Panc1 (cell line): ENCODE measurements around the gene GATA6.

Experiments used
- POLR2AphosphoS5 ChIP-seq: IDR thresholded peaks from 2 replicates; pipeline ENCODE4 v1.6.1; 2012; ENCODE audit warnings: mild to moderate bottlenecking, low read depth, low read length, moderate library complexity
- TF ChIP-seq, protein P1 (sequence below): fragments of 450-650 bp; IDR thresholded peaks from 2 replicates; pipeline ENCODE4 v1.5.1; 2017; ENCODE audit warnings: mild to moderate bottlenecking
- TF ChIP-seq, protein P2 (sequence below), 2 experiments: IDR thresholded peaks; 2 replicates each; pipeline ENCODE4 v1.6.1; 2011 to 2012; ENCODE audit warnings: low read depth in 2 of 2, control low read depth in 1 of 2, low read length in 1 of 2, mild to moderate bottlenecking in 1 of 2, moderate library complexity in 1 of 2; ENCODE audit not compliant: insufficient read depth in 1 of 2

DNA sequence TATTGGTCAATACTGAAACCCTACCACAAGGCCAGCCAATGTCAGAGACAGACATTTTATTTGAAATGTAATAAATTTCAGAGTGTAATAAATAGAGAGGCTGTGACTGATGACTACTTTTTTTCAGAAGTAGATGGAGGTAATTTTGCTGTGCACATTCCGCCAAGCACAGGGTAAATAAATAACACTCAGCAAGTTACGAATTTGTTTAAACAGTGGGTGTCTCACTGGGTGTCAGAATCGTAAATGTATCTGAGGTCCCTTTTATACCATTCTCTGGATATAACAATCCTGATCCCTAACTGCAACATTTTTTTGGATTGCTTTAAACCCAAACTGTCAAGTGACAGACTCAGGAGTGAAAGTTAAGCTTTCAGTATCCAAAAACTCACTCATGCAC lies 74.1 kb downstream of the GATA6 start:
- TF ChIP-seq, protein P1, sequence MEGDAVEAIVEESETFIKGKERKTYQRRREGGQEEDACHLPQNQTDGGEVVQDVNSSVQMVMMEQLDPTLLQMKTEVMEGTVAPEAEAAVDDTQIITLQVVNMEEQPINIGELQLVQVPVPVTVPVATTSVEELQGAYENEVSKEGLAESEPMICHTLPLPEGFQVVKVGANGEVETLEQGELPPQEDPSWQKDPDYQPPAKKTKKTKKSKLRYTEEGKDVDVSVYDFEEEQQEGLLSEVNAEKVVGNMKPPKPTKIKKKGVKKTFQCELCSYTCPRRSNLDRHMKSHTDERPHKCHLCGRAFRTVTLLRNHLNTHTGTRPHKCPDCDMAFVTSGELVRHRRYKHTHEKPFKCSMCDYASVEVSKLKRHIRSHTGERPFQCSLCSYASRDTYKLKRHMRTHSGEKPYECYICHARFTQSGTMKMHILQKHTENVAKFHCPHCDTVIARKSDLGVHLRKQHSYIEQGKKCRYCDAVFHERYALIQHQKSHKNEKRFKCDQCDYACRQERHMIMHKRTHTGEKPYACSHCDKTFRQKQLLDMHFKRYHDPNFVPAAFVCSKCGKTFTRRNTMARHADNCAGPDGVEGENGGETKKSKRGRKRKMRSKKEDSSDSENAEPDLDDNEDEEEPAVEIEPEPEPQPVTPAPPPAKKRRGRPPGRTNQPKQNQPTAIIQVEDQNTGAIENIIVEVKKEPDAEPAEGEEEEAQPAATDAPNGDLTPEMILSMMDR = no peak
- no peak for TF ChIP-seq POLR2AphosphoS5
- TF ChIP-seq, protein P2, sequence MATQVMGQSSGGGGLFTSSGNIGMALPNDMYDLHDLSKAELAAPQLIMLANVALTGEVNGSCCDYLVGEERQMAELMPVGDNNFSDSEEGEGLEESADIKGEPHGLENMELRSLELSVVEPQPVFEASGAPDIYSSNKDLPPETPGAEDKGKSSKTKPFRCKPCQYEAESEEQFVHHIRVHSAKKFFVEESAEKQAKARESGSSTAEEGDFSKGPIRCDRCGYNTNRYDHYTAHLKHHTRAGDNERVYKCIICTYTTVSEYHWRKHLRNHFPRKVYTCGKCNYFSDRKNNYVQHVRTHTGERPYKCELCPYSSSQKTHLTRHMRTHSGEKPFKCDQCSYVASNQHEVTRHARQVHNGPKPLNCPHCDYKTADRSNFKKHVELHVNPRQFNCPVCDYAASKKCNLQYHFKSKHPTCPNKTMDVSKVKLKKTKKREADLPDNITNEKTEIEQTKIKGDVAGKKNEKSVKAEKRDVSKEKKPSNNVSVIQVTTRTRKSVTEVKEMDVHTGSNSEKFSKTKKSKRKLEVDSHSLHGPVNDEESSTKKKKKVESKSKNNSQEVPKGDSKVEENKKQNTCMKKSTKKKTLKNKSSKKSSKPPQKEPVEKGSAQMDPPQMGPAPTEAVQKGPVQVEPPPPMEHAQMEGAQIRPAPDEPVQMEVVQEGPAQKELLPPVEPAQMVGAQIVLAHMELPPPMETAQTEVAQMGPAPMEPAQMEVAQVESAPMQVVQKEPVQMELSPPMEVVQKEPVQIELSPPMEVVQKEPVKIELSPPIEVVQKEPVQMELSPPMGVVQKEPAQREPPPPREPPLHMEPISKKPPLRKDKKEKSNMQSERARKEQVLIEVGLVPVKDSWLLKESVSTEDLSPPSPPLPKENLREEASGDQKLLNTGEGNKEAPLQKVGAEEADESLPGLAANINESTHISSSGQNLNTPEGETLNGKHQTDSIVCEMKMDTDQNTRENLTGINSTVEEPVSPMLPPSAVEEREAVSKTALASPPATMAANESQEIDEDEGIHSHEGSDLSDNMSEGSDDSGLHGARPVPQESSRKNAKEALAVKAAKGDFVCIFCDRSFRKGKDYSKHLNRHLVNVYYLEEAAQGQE (IDR thresholded peaks at IDR 0.05; ENCODE audit: insufficient read depth in 1 of 2, low read depth in 2 of 2, low read length in 1 of 2) = no peak
